Skeletal muscle tissue (tissue), 4 donors: ENCODE data around the gene MEX3A. TPM values are rescaled to one million over a fixed set of nuclear protein-coding genes. Genes with fewer than 3 reads are reported as not detected.

Experiments
- H3K27ac ChIP-seq: one replicate; pipeline ENCODE4 v1.7.0; 2013; ENCODE audit warnings: mild to moderate bottlenecking, low read depth, low read length, inconsistent platforms
- H3K27me3 ChIP-seq, 3 donors: one replicate each; pipeline ENCODE4 v1.7.0; 2013; ENCODE audit warnings: low read length in 3 of 3; ENCODE audit not compliant: control insufficient read depth in 3 of 3, insufficient read depth in 3 of 3
- H3K36me3 ChIP-seq, 3 donors: one replicate each; pipeline ENCODE4 v1.7.0; 2013; ENCODE audit warnings: low read length in 3 of 3; ENCODE audit not compliant: control insufficient read depth in 3 of 3, insufficient read depth in 3 of 3
- H3K4me1 ChIP-seq, 3 donors: one replicate each; pipeline ENCODE4 v1.7.0; 2013; ENCODE audit warnings: low read length in 3 of 3, mild to moderate bottlenecking in 3 of 3; ENCODE audit not compliant: control insufficient read depth in 3 of 3, insufficient read depth in 3 of 3
- H3K4me3 ChIP-seq, 3 donors: one replicate each; pipeline ENCODE4 v1.7.0; 2013; ENCODE audit warnings: low read length in 3 of 3
- H3K9ac ChIP-seq, 3 donors: one replicate each; pipeline ENCODE4 v1.7.0; 2013; ENCODE audit warnings: low read length in 3 of 3, mild to moderate bottlenecking in 3 of 3, moderate library complexity in 2 of 3, low read depth in 1 of 3
- H3K9me3 ChIP-seq, 3 donors: one replicate each; pipeline ENCODE4 v1.7.0; 2013; ENCODE audit warnings: low read length in 3 of 3; ENCODE audit not compliant: control insufficient read depth in 3 of 3
- total RNA-seq: library from RNA; depleted of rRNA; stranded (reverse); fragments of >200 nt; gene quantifications from one replicate; pipeline ENCODE4 v1.2.3, GENCODE V29; 2014
- donor health status: Osteomylitis.

Gene MEX3A
- total RNA-seq, 1 donor from 2014 or later = 6.8 TPM

DNA sequence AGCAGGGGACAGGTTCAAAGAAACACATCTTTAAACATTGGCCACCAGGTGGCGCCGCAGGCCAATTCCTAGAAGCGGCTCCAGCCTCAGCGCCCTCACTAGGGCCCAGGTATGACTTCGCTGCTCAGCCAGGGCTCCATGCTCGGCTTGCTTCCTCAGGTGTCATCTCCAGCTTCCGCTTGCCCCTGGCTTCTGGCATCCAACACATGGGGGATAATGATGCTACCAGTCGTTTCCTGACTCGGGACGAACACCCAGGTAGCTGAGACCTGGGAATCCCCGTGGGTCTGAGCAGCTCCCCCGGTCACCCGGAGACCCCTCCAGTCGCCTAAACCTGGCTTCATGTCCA lies 8.5 kb upstream of the MEX3A start:
- Histone ChIP-seq H3K9me3 (no peaks in the 10 kb centered on the region), H3K27me3 (no peaks in the 10 kb centered on the region), H3K4me3 (no peak overlapping the region), H3K4me1 (peaks cover 3 to 7% (median 7%) of the 10 kb centered on the region in 3 donors), H3K9ac (no peak overlapping the region), H3K27ac (no peak overlapping the region), H3K36me3 (no peaks in the 10 kb centered on the region)

DNA sequence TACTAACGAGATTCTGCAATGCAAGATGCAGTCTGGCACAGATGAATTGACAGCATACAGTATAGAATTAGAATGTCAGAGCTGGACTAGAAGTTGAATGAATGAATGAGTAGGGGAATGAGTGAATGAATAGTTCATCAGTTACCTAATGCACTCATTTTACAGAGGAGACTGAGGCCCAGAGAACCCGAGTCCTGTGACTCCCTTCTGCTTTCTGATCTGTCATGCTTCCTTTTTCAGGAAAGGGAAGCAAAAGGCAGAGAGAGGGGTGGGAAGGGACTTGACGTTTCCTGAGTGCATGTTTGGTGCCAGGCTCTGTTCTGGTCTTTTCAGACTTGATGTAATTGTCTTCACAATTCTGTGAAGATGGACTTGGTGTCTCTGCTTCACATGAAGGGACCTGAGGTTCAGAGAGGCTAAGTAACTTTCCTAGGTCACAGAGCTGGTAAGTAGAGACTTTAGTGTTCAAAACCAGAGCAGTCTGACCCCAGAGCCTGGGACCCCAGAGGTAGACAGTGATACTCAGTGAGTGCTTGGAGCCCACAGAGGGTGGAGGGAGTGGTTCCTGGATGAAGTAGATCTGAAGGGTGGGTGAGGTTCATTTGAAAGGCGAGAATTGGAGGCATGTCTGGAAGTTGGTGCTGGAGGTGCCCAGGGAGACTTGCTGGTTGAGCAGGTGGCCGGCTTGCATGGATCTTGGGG lies 8.0 kb upstream of the MEX3A start:
- H3K27ac ChIP-seq = no peak overlapping the region
- H3K27me3 ChIP-seq = no peaks in the 10 kb centered on the region
- no peaks in the 10 kb centered on the region for H3K36me3 ChIP-seq
- no peak overlapping the region for H3K9ac ChIP-seq
- H3K4me3 ChIP-seq = no peak overlapping the region
- no peaks in the 10 kb centered on the region for H3K9me3 ChIP-seq
- H3K4me1 ChIP-seq = peaks cover 3 to 7% (median 7%) of the 10 kb centered on the region in 3 donors

DNA sequence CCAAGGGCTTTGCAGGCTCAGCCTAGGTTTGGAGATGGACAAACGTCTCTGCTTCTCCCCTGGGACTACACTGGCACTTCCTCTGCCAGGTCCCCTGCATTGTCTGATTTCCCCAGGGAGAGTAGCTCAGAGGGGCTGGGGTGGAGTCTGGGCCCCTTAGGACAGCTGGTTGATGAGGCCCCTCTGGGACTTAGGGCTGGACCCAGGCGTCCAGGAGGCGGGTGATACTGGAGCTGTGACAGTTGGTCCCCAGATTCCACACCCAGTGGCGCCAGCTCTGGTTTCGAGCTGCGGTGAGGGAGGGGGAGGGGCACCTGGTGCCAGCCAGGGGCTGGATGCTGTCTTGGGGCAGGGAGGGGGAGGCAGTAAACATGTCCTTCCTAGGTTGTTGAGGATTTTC lies 7.4 kb upstream of the MEX3A start:
- Histone ChIP-seq H3K36me3 (no peaks in the 10 kb centered on the region), H3K27ac (no peak overlapping the region), H3K4me3 (no peak overlapping the region), H3K4me1 (peaks cover 3 to 7% (median 7%) of the 10 kb centered on the region in 3 donors), H3K9ac (peak overlapping the region in 1 of 3 donors; percentile 8), H3K27me3 (no peaks in the 10 kb centered on the region), H3K9me3 (no peaks in the 10 kb centered on the region)

DNA sequence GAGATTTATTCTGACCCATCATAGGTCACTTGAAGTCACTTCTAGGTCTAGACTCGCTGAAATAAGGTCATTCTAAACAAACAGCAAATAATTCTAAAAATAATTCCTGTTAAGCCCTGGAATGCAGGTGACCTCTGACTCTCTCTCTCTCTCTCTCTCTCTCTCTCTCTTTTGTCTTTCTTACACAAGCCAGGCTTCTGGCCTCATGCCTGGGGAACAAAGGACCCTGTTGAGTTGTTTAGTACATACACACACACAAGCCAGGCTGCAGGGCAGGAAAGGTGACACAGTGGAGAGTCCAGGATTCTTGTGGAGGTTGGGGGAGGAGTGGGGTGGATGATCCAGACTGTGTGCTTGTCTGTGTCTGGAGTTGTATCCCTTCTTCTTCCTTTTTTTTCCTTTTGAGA lies 4.0 kb upstream of the MEX3A start:
- no peaks in the 10 kb centered on the region for H3K9me3 ChIP-seq
- H3K27me3 ChIP-seq = no peaks in the 10 kb centered on the region
- H3K36me3 ChIP-seq = no peaks in the 10 kb centered on the region
- H3K27ac ChIP-seq = no peak overlapping the region
- H3K9ac ChIP-seq = no peak overlapping the region
- H3K4me3 ChIP-seq = no peak overlapping the region
- peaks cover 7 to 13% (median 11%) of the 10 kb centered on the region in 3 donors for H3K4me1 ChIP-seq

DNA sequence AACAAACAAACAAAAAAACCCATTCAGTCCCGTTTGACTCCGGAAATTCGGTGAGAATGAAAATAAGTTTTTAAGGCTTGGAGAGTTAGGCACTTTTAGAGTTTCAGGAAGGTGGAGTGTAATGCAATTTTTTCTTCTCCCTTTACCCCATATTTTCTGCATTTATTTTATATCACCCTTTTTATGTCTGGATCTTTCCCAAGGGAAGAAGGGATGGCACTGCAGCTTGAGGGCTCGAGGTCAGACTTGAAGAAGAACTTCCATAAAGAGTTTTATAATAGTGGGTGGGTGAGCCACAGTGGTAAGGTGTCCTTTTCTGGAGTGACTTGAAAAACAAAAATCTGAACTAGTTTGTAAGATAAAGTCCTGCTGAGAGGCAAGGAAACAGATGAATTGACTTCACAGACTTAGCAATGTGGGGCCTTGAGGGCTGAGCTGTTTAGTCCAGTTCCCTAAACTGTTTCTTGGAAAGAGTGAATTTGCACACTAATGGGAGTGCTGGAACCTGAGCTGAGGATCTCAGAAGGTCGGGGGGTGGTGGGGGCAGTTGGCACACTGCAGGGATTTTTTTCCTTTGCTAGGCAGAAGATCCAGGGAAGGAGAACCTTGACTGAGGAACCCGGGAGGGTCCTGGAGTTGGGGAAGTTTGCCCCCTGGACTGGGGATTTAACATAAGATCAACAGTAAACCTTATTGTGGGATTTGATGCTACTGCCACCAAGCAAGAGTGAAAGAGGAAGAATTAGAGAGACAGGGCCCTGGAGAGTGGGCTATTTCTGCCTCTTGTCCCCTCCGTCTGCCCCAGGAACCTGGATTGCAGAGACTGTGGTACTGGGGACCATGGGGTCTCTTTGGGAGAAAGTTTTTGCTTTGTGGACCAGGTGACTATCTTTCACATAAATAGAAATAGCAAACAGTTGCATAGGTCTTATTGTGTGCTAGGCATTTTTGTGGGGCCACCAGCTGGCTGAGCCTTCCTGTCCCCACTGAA lies 1.8 kb upstream of the MEX3A start:
- no peaks in the 10 kb centered on the region for H3K36me3 ChIP-seq
- no peak overlapping the region for H3K9ac ChIP-seq
- no peaks in the 10 kb centered on the region for H3K9me3 ChIP-seq
- no peak overlapping the region for H3K27ac ChIP-seq
- no peaks in the 10 kb centered on the region for H3K27me3 ChIP-seq
- H3K4me1 ChIP-seq = peaks cover 5 to 8% (median 8%) of the 10 kb centered on the region in 3 donors
- no peak overlapping the region for H3K4me3 ChIP-seq

DNA sequence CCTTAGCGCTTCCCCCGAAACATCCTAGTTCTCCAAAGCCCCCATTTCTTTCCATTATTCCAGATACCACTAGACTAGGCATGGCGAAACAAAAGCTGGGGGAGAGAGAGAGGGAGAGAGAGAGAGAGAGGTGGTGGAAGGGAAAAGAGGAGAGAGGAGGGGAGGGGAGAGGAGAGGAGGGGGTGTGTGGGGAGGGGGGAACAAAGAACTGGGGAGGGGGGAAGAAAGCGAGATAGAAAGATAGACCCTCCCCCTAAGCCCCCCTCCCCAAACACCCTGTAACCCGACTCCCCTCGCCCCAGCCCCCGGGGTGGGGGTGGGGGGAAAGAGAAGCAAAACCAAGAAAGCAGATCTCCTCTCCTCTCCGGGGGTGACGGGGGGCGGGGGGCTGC lies 352 bp downstream of the MEX3A start:
- H3K4me3 ChIP-seq = peak overlapping the region; percentile 74 to 84 (median 81)
- peak overlapping the region in 2 of 3 donors; percentile 14 to 69 for H3K9ac ChIP-seq
- H3K4me1 ChIP-seq = peaks cover 5 to 11% (median 8%) of the 10 kb centered on the region in 3 donors
- no peaks in the 10 kb centered on the region for H3K9me3 ChIP-seq
- H3K27ac ChIP-seq = no peak overlapping the region
- H3K36me3 ChIP-seq = no peaks in the 10 kb centered on the region
- H3K27me3 ChIP-seq = no peaks in the 10 kb centered on the region

DNA sequence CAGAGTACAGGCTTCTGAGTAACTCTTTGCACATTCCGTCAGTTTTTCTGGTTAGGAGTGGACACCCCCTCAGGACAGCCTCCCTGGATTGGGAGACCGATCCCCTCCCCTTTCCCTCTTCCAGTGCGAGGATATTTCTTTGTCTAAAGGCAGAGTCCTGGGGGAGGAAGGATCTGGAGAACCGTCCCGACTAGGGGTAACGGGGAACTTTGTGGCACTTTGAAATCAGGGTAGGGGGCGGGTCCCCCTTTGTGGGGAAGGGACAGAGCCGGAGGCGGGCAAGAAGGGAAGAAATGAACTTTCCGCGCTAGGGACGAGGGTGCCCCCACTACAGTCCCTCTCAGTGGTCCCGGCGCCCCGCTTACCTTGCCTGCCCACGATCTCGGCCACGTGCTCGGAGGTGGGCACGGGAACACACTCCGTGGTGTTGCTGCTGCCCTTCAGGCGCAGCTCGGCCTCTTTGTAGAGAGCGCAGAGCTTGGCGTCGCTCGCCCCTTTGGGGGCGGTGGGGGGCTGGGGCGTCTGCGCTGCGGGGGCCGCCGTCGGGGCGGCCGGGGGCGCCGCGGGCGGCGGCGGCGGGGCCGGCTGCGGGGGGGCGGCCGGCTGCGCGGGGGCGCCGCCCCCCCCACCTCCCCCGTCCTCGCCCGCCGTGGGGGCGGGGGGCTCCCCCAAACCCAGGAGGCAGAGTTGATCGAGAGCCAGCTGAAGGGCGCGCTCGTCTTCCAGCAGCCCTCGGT lies 917 bp downstream of the MEX3A start:
- Histone ChIP-seq H3K4me1 (peaks cover 5 to 12% (median 8%) of the 10 kb centered on the region in 3 donors), H3K9ac (peak overlapping the region in 2 of 3 donors; percentile 45 to 51), H3K27ac (no peak overlapping the region)

DNA sequence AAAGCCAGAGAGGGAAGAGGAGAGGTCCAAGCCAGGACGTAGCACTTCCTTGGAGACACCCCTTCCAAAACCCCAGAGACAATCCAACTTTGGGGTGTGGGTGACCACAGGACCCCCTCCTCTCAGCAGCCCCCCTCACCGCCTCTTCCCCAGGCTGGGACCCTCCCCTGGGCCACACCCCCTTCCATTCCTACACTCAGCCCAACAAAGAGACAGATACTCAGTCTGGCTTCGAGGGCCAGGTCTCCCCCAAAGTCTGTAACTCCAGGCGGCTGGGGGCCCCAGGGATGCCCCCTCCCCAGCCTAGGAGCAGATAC lies 1.4 kb downstream of the MEX3A start:
- H3K9ac ChIP-seq = no peak overlapping the region

More for the DNA sequence above, 917 bp downstream of the MEX3A start:
- no peaks in the 10 kb centered on the region for H3K36me3 ChIP-seq
- no peaks in the 10 kb centered on the region for H3K9me3 ChIP-seq
- H3K27me3 ChIP-seq = no peaks in the 10 kb centered on the region
- peak overlapping the region; percentile 32 to 60 (median 54) for H3K4me3 ChIP-seq

DNA sequence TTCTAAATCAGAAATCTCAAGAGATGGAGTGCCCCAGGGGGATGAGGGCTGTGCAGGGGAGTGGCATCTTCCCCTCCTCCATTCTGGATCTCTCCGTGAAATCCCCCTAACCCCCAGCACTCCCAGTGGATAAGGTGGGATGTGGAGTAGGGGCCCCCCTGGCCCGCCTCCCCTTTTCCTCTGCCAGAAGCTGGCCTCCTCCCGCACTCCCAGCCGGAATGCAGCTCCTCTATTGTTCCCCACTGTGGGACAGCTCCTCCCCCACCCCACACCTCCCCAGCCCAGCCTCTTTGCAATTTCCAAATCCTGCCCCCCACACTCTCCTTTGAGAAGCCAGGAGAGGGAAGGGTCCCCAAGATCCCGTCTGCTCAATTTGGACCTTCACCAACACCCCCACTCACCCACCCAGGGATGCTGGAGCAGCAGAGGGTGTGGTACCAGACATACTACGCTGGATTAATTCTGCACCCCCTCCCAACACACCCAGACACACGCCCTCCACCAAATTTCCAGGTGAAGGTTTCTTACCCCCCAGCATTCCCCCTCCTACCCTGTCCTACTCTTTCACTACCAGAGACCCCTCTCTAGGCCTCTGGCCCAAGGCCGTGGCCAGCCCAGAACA lies 1.9 kb downstream of the MEX3A start:
- no peak overlapping the region for H3K27ac ChIP-seq
- no peaks in the 10 kb centered on the region for H3K9me3 ChIP-seq
- no peaks in the 10 kb centered on the region for H3K36me3 ChIP-seq
- H3K4me3 ChIP-seq = no peak overlapping the region
- peaks cover 5 to 19% (median 8%) of the 10 kb centered on the region in 3 donors for H3K4me1 ChIP-seq
- H3K9ac ChIP-seq = no peak overlapping the region
- H3K27me3 ChIP-seq = no peaks in the 10 kb centered on the region

More for the DNA sequence above, 1.4 kb downstream of the MEX3A start:
- H3K4me1 ChIP-seq = peaks cover 5 to 14% (median 8%) of the 10 kb centered on the region in 3 donors
- H3K27me3 ChIP-seq = no peaks in the 10 kb centered on the region
- no peaks in the 10 kb centered on the region for H3K36me3 ChIP-seq
- no peaks in the 10 kb centered on the region for H3K9me3 ChIP-seq
- H3K4me3 ChIP-seq = no peak overlapping the region
- no peak overlapping the region for H3K27ac ChIP-seq
